Suprapubic skin (tissue), 3 donors: ENCODE measurements around the gene CD163.

Experiments
- EP300 ChIP-seq: sonication (generic); formaldehyde crosslinking; IDR thresholded peaks from one replicate; pipeline ENCODE4 v1.6.1; 2017; ENCODE audit warnings: antibody characterized with exemption
- TF ChIP-seq, protein P1 (sequence below), 2 donors: fragments of 200-600 bp in 1 of 2; fragments of 450-650 bp in 1 of 2; sonication (generic) in 1 of 2; IDR thresholded peaks; one replicate each; pipeline ENCODE4 v1.5.1; 2016 to 2019; ENCODE audit warnings: antibody characterized with exemption in 2 of 2, mild to moderate bottlenecking in 1 of 2, moderate library complexity in 1 of 2

DNA sequence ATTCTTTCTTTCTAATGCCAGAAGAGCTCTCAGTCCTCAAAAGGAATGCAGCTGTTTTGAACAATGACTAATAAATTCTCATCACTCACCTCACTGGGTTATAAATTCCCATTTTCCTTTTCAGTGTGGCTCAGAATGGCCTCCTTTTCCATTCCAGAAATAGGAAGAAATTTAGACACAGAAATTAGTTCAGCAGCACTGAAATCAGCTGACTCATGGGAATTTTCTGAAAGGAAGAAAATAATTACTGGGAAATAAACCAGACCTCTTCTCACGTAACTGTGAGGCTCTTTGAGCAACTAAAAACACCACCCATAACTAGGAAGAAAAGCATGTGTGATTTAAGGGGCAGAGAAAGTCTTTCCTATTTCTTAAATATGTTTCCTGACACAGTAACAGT is 23.8 kb downstream of the CD163 start:
- TF ChIP-seq, protein P1, sequence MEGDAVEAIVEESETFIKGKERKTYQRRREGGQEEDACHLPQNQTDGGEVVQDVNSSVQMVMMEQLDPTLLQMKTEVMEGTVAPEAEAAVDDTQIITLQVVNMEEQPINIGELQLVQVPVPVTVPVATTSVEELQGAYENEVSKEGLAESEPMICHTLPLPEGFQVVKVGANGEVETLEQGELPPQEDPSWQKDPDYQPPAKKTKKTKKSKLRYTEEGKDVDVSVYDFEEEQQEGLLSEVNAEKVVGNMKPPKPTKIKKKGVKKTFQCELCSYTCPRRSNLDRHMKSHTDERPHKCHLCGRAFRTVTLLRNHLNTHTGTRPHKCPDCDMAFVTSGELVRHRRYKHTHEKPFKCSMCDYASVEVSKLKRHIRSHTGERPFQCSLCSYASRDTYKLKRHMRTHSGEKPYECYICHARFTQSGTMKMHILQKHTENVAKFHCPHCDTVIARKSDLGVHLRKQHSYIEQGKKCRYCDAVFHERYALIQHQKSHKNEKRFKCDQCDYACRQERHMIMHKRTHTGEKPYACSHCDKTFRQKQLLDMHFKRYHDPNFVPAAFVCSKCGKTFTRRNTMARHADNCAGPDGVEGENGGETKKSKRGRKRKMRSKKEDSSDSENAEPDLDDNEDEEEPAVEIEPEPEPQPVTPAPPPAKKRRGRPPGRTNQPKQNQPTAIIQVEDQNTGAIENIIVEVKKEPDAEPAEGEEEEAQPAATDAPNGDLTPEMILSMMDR (IDR thresholded peaks at IDR 0.05), result no peak
- no peak for TF ChIP-seq EP300
